ENCODE data around the gene FYCO1. TPM values are rescaled to one million over a fixed set of nuclear protein-coding genes. Genes with fewer than 3 reads are reported as not detected.

FYCO1 gene
- total RNA-seq, 4 donors from 2014 or later: 45.3 to 64.5 (median 53.7) TPM

- Histone ChIP-seq H3K9me3 (no peaks in the 10 kb centered on the region), H3K4me3 (no peak overlapping the region), H3K36me3 (no peaks in the 10 kb centered on the region), H3K27me3 (no peaks in the 10 kb centered on the region), H3K4me1 (peaks cover 8% of the 10 kb centered on the region), H3K27ac (no peak overlapping the region)
- WGBS: 95% methylated on average over 11 of the region's 11 CpGs
- no peak for TF ChIP-seq CTCF (IDR thresholded peaks at IDR 0.05)
- TF ChIP-seq EP300 (IDR thresholded peaks at IDR 0.05): no peak
- TF ChIP-seq POLR2A (IDR thresholded peaks at IDR 0.05): no peak
- TF ChIP-seq POLR2AphosphoS5 (IDR thresholded peaks at IDR 0.05): no peak
- peak in 1 of 2 donors; percentile 55 for DNase-seq (ENCODE audit: low spot score in 2 of 2)
These were observed 84.0 kb downstream of the FYCO1 start for GRCh38 chr3:45911511-45912226.

GRCh38 chr3:45910892-45911291, 84.7 kb downstream of the FYCO1 start:
- peak in 1 of 2 donors; percentile 31 for DNase-seq (ENCODE audit: low spot score in 2 of 2)
- no peak for TF ChIP-seq EP300 (IDR thresholded peaks at IDR 0.05)
- no peak for TF ChIP-seq POLR2A (IDR thresholded peaks at IDR 0.05)
- TF ChIP-seq CTCF (IDR thresholded peaks at IDR 0.05): no peak
- no peak for TF ChIP-seq POLR2AphosphoS5 (IDR thresholded peaks at IDR 0.05)
- Histone ChIP-seq H3K27ac (no peak overlapping the region), H3K27me3 (no peaks in the 10 kb centered on the region), H3K9me3 (no peaks in the 10 kb centered on the region), H3K4me1 (peaks cover under 1% of the 10 kb centered on the region), H3K36me3 (no peaks in the 10 kb centered on the region), H3K4me3 (no peak overlapping the region)
- 86% methylated on average over 1 of the region's 4 CpGs for WGBS

GRCh38 chr3:45909542-45909941, 86.1 kb downstream of the FYCO1 start:
- peak in 1 of 2 donors; percentile 61 for DNase-seq (ENCODE audit: low spot score in 2 of 2)
- no peak overlapping the region for H3K27ac ChIP-seq

GRCh38 chr3:45908761-45909160, 86.9 kb downstream of the FYCO1 start:
- no peaks in the 10 kb centered on the region for H3K9me3 ChIP-seq
- H3K27me3 ChIP-seq: no peaks in the 10 kb centered on the region
- H3K36me3 ChIP-seq: no peaks in the 10 kb centered on the region
- 90% methylated on average over 7 of the region's 7 CpGs for WGBS
- H3K27ac ChIP-seq: no peak overlapping the region
- TF ChIP-seq CTCF (IDR thresholded peaks at IDR 0.05) (no peak), POLR2A (IDR thresholded peaks at IDR 0.05) (no peak), POLR2AphosphoS5 (IDR thresholded peaks at IDR 0.05) (no peak), EP300 (IDR thresholded peaks at IDR 0.05) (no peak)
- peak in 1 of 2 donors; percentile 40 for DNase-seq (ENCODE audit: low spot score in 2 of 2)
- H3K4me3 ChIP-seq: no peak overlapping the region
- no peaks in the 10 kb centered on the region for H3K4me1 ChIP-seq

More at GRCh38 chr3:45909542-45909941, 86.1 kb downstream of the FYCO1 start:
- H3K27me3 ChIP-seq: no peaks in the 10 kb centered on the region
- TF ChIP-seq CTCF (IDR thresholded peaks at IDR 0.05) (no peak), EP300 (IDR thresholded peaks at IDR 0.05) (no peak), POLR2A (IDR thresholded peaks at IDR 0.05) (no peak), POLR2AphosphoS5 (IDR thresholded peaks at IDR 0.05) (no peak)
- 93% methylated on average over 6 of the region's 6 CpGs for WGBS
- no peak overlapping the region for H3K4me3 ChIP-seq
- no peaks in the 10 kb centered on the region for H3K9me3 ChIP-seq
- no peaks in the 10 kb centered on the region for H3K36me3 ChIP-seq
- no peaks in the 10 kb centered on the region for H3K4me1 ChIP-seq

- DNase-seq (ENCODE audit: low spot score in 2 of 2): no peak
- Histone ChIP-seq H3K4me1 (no peaks in the 10 kb centered on the region), H3K9me3 (no peaks in the 10 kb centered on the region), H3K27ac (no peak overlapping the region), H3K36me3 (no peaks in the 10 kb centered on the region), H3K4me3 (no peak overlapping the region), H3K27me3 (no peaks in the 10 kb centered on the region)
- 77% methylated on average over 13 of the region's 13 CpGs for WGBS
- TF ChIP-seq POLR2A (IDR thresholded peaks at IDR 0.05) (no peak), POLR2AphosphoS5 (IDR thresholded peaks at IDR 0.05) (no peak), EP300 (IDR thresholded peaks at IDR 0.05) (no peak), CTCF (IDR thresholded peaks at IDR 0.05) (no peak)
These were observed 87.6 kb downstream of the FYCO1 start for GRCh38 chr3:45907769-45908705.
